NCI-H526 treated with DMSO at 0.1 percent for 48 hours (cell line): ENCODE measurements around the gene HS1BP3.

ENCODE experiments used
- DNase-seq: peaks from one replicate; lab custom pipeline; 2025; lab: John Stamatoyannopoulos, UW

Gene HS1BP3

GRCh38 chr2:20663196-20664070 is 12.5 kb upstream of the HS1BP3 start:
- DNase-seq = no peak

- no peak for DNase-seq
Measured at GRCh38 chr2:20662308-20662937, 11.5 kb upstream of the HS1BP3 start.

- peak; percentile 33 for DNase-seq
Measured at GRCh38 chr2:20661421-20662307, 10.8 kb upstream of the HS1BP3 start.

GRCh38 chr2:20660506-20661420 is 9.9 kb upstream of the HS1BP3 start:
- DNase-seq = no peak

GRCh38 chr2:20657522-20658235 is 6.8 kb upstream of the HS1BP3 start:
- no peak for DNase-seq

- no peak for DNase-seq
Measured at GRCh38 chr2:20656561-20656960, 5.7 kb upstream of the HS1BP3 start.

GRCh38 chr2:20654535-20654813 is 3.6 kb upstream of the HS1BP3 start:
- no peak for DNase-seq

- no peak for DNase-seq
Measured at GRCh38 chr2:20653695-20654534, 3.0 kb upstream of the HS1BP3 start.

GRCh38 chr2:20652673-20653575 is 2.0 kb upstream of the HS1BP3 start:
- no peak for DNase-seq

- no peak for DNase-seq
Measured at GRCh38 chr2:20652141-20652540, 1.2 kb upstream of the HS1BP3 start.

- DNase-seq = no peak
Measured at GRCh38 chr2:20651731-20652099, 817 bp upstream of the HS1BP3 start.

GRCh38 chr2:20650393-20650876 is 463 bp downstream of the HS1BP3 start:
- DNase-seq = no peak

- no peak for DNase-seq
Measured at GRCh38 chr2:20649976-20650375, 922 bp downstream of the HS1BP3 start.

- DNase-seq = no peak
Measured at GRCh38 chr2:20649576-20649975, 1.3 kb downstream of the HS1BP3 start.

GRCh38 chr2:20648831-20649230 is 2.1 kb downstream of the HS1BP3 start:
- DNase-seq = no peak

- no peak for DNase-seq
Measured at GRCh38 chr2:20648206-20648605, 2.7 kb downstream of the HS1BP3 start.

- DNase-seq = no peak
Measured at GRCh38 chr2:20647738-20648137, 3.2 kb downstream of the HS1BP3 start.

GRCh38 chr2:20647211-20647610 is 3.7 kb downstream of the HS1BP3 start:
- DNase-seq = no peak

GRCh38 chr2:20646446-20646845 is 4.5 kb downstream of the HS1BP3 start:
- DNase-seq = no peak
